Activated gamma-delta T cell treated with Interleukin-2 at 50 U/mL for 16 hours (primary cell): ENCODE results near the gene MYOCD.

ENCODE experiments used
- DNase-seq: peaks from one replicate; pipeline ENCODE4 v3.0.0-alpha.2; 2020

Gene MYOCD

DNA sequence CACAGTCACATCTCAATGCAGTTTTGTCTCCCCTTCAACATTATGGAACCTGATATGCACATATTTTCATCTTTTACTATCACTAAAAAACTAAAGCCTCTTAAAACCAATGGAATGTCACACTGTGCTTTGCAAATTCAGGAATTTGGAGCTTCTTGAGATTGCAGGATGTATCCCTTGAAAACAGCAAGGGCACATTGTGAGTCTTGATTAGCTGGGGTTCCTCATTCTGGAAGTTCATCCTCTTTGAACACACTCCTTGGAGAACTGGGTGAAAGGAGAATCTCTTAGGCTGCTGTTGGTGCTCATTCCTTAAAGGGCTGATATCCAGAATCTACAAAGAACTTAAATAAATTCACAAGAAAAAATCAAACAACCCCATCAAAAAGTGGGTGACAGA is 21.1 kb upstream of the MYOCD start:
- no peak for DNase-seq

- no peak for DNase-seq
Observed at GRCh38 chr17:12646761-12647422, 18.8 kb upstream of the MYOCD start.

- DNase-seq, result no peak
Observed at GRCh38 chr17:12648498-12648897, 17.2 kb upstream of the MYOCD start.

DNA sequence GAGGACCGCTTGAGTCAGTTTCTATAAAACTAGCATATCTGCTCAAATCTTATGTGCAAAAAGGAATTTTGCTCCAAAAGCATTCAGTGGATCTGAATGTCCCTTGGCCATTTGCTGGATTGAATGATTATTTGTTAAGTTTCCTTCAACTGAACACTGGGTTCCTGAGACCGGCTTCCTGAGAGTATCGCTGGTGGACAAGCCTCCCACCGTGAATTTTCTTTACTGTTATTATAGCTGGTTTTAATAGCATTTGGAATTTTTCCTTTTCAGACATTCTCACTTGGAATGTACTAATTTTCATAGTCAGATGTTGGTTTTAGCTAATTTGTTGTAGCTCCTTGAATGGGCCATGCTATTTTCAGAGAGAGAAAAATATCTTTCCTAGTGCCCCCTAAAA is 9.8 kb upstream of the MYOCD start:
- no peak for DNase-seq

- no peak for DNase-seq
Observed at GRCh38 chr17:12656354-12656753, 9.3 kb upstream of the MYOCD start.

DNA sequence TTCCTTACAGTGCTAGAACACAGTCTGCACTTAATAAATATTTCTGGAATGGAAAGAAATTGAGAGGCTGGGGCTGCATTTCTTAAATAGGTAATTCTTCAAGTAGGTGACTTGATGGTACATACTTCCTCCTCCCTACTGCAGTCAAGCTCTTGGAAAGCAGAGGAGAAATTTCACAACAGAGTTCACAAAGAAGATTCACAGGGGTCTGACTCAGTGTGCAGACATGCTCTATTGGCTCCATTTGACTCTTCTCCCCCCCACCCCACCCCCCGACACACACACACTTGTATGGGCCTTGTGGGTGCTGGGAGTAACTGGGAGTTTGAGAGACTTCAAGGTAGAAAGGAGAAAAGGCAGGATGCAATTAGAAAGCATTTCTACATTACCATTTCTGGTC is 6.2 kb upstream of the MYOCD start:
- no peak for DNase-seq

- DNase-seq, result no peak
Observed at GRCh38 chr17:12664252-12664651, 1.4 kb upstream of the MYOCD start.

DNA sequence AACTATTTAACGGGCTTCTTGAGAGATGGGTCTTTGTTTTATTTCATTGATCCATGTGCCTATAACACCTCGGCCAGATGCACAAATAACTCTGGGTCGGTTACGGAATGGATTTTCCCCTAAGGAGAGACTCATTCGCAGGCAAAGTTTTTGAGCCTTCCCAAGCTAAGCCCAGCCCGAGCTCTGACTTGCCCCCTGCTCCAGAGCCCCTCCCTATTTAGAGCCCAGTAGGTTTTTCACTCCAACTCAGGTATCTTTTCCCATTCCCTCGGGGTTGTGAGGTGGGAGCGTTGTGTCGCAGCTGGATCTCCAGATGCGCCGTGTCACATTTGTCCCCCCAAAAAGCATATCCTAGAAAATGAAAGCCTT is 812 bp upstream of the MYOCD start:
- no peak for DNase-seq

- no peak for DNase-seq
Observed at GRCh38 chr17:12666718-12667117, 1.0 kb downstream of the MYOCD start.

- no peak for DNase-seq
Observed at GRCh38 chr17:12667299-12667958, 1.7 kb downstream of the MYOCD start.

GRCh38 chr17:12671906-12672305 is 6.2 kb downstream of the MYOCD start:
- no peak for DNase-seq

- DNase-seq, result no peak
Observed at GRCh38 chr17:12672947-12673346, 7.3 kb downstream of the MYOCD start.

- DNase-seq, result no peak
Observed at GRCh38 chr17:12673788-12674187, 8.1 kb downstream of the MYOCD start.

DNA sequence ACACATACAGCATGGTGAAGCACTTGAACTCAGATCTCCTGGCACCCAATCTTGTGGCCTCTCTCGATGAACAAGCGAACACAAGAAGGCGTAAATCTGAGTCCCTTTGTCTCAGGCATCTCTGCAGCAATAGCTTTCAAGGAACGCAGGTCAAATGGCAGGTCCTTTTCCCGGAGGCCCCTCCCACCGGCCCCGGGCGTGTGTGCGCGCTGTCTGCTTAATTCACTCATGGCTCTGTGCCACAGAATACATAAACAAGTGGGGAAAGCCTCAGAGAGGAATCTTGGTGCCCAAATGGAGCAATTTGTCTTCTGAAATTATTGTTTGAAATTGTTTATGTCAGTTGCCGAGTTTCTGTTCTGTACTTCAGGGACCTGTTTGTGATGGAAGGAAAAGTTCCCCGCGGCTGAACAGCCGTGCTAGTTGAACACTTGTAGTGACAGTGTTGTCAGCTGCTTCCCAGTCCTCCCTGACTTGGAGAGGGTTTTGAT is 14.8 kb downstream of the MYOCD start:
- no peak for DNase-seq

DNA sequence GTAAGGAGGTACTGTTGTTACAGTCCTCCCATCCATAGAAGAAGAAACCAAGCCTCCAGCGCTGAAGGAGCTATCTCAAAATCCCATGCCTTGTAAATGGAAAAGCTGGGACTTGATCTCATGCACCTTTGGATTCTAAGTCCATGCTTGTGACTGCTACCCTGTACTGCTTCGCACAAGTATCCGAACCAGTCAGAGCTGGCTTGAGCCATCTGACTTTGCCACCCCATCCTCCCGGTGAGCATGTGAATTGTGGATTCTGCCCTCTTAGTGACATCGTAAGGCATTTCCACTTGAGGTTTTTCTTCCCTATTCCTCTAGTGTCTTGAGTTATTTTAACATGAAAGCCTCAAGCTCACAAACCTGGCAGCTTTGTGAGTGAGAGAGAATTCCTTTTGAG is 15.3 kb downstream of the MYOCD start:
- DNase-seq, result no peak

GRCh38 chr17:12683299-12683698 is 17.6 kb downstream of the MYOCD start:
- no peak for DNase-seq

DNA sequence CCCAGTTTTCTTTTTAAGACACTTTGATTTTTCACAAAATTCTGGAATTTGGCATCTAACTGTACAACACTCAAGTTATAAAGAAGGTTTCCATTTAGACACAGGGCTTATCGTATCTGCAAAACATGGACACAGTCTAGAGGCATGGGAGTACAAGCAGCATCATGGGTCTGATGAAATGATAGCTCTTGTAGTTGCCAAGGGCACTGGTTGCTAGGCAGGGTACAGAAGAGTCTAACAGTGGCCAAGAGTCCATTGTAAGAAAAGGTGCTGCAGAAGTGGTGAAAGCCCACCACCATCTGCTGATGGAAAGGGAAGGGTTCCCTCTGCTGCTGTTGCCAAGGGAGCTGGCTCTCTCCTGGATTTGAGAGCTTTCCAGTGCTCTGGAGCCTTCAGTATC is 20.8 kb downstream of the MYOCD start:
- DNase-seq, result no peak

DNA sequence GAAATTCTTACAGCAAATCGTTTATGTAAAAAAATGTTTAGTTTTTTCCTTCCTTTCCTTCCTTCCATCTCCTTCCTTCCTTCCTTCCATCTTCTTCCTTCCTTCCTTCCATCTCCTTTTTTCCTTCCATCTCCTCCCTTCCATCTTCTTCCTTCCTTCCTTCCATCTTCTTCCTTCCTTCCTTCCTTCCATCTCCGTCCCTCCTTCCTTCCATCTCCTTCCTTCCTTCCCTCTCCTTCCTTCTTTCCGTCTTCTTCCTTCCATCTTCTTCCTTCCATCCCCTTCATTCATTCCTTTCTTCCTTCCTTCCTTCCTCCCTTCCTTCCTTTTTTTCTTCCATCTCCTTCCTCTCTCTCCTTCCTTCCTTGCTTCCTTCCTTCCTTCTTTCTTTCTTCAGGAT is 22.7 kb downstream of the MYOCD start:
- DNase-seq, result no peak

GRCh38 chr17:12691173-12691572 is 25.5 kb downstream of the MYOCD start:
- DNase-seq, result no peak

GRCh38 chr17:12693640-12694039 is 27.9 kb downstream of the MYOCD start:
- no peak for DNase-seq

DNA sequence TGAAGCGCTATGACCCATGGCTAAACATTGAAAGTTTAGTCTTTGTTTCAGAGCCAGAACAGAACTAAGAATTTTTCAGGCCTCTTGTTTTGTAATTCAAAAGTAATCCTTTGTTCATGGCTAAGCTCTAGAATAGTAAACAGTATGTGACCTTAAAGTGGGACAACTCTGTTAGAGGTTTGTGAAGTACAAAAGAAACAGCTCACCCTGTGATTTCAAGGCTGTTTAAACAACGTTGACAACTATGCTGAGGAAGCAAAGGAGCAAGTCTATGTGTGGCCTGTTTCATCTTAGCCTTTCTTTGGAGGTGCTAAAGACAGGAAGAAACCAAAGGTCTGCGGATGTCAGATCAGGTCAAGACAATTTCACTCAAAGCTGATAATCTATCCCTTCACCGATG is 40.4 kb downstream of the MYOCD start:
- DNase-seq, result no peak

DNA sequence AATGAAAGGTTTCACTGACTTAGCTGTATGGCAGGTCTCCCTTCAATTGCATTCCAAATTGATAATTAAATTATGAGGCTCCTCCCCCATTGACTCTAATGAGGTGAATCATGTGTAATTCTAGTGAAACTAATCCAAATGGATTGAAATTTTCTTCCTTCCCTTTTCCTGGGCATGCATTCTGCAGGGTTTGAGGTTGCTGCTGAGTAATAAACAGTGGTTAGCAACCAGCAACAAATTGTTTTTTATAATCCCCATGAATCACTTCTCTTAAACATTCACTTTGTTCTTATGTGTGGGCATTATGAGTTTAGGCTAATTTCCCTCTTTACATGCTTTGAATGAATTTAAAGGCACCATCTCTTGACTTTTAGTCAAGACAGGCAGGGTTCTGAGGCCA is 43.4 kb downstream of the MYOCD start:
- DNase-seq, result no peak

DNA sequence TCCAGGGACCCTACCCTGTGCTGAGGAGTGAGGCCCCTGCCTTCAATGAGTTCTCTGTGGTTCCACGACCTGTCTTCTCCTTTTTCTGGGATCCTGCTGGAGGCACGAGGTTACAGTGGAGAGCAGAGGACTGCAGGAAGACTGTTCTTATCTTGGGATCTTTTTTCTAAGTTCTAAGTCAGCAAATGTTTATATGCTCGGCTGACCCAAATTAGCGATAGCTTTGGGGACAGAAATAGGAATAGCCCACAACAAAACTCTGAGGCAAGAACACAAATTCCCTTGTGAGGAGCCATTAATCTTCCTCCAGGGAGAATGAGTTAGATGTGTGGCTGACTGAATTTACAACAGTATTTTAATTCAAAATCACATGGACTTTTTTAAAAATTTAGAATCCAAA is 46.7 kb downstream of the MYOCD start:
- DNase-seq, result no peak

GRCh38 chr17:12712941-12713340 is 47.3 kb downstream of the MYOCD start:
- no peak for DNase-seq

DNA sequence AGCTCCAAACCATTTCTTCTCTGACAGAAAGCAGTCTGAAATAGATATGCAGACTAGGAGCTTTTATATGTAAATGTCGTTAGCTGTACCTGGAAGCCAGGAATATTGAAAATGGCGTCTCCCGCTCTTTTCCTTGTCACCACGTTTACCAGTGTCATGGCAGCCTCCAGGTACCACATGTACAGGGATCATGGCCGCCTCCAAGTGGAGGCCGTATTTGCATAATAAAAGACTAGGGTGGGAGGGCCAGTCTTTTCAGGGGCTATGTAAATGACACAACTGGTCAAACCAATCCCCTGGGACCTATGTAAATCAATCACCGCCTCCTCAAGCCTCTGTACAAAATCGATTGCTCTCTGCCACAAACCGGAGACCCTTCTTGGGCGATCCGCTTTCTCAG is 54.3 kb downstream of the MYOCD start:
- no peak for DNase-seq
